NCI-H2081 (cell line): ENCODE measurements around the gene DUSP16.
A peak's percentile ranks its signal among the peaks of the same experiment; 100 is the strongest.

Experiments used
- DNase-seq, 2 experiments: peaks; one replicate each; lab custom pipeline; 2025; lab: John Stamatoyannopoulos, UW

DUSP16 gene

GRCh38 chr12:12442548-12443071 is 120.1 kb downstream of the DUSP16 start:
- DNase-seq, result no peak

DNA sequence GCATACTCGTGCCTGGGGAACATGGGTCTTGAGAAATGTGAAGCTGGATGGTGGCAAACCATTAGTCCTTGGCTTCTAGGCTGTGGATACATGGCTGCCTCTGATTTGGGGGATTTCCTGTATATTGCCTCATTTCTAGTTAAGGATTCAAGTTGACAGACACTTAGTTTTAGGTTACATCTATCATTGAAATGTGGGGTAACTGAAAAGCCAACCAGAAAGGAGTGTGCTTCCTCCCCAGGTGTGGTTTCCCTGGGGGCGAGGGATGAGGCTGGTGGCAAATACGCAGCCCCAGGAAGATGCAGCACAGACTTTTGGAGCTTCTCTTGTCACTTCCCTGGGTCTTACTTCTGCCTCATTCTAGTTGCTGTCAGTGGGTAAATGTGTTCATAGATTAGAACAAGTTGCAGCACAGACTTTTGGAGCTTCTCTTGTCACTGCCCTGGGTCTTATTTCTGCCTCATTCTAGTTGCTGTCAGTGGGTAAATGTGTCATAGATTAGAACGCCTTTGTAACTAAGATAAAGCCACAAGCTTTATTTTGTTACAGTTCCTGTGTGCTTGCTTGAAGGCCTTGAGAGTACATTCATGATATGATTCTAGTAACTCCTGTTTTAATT is 120.7 kb downstream of the DUSP16 start:
- DNase-seq, result no peak

DNA sequence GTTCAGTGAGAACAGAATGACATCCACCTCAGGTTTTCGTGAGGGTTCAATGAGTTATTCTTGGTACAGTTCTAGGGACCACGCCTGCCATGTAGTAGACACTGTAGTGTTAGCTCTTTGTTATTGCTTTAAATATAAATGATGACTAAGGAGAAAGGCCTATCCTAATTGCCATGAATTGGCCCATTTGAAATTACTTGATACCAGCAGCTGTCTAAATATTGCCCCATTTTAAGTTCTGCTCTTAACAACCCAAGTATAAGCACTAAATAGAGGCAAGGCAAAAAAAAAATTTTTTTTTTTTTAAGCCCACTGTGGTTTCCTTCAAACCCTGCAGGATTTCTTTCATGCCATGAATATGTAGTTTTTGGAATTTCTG is 121.2 kb downstream of the DUSP16 start:
- DNase-seq, result peak; percentile 61 to 90

DNA sequence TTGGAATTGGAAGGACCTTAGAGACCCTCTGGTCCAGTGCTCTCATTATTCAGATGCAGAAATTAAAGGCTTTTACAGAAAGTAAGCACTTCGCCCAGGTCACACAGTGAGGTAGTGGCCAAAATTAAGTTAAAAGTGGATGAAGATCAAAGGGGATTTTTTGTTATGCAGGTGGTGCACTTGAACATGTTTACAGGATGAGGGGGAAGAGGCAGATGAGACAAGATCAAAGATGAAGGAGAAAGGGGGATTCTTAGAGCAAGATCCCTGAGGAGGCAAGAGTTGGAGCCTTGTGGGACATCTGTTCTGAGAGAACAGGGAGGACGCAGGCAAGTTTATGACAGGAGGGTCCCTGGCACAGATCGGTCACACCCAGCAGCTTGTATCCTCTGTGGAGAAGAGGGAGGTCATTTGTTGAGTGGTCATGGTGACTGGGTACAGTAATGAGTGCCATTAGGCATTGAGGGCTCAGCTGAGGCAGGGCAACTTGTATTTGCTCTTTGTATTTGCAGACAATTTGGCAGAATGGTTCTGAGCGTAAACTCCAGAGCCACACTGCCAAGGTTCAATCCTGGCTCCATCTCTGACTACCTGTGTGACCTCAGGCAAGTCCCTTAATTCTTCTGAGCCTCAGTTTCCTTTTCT is 121.8 kb downstream of the DUSP16 start:
- peak; percentile 85 to 96 for DNase-seq

DNA sequence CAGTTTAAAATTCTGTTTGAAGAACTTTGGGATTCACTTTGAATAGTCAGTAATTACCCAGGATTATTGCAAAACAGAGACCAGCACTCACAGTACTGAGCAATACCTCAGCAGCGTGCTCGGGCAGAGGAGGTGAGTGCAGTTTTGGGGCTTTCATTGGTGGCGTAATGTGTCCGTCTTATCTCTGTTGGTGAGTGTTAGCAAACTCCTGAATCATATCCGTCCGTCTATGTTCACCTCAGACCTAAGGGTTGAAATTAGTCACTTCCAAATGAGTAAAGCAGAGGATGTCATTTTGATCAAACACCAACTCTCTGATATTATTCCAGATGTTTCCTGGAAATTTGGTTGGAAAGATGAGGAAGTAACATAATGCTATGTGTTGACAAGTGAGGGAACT is 123.0 kb downstream of the DUSP16 start:
- no peak for DNase-seq

DNA sequence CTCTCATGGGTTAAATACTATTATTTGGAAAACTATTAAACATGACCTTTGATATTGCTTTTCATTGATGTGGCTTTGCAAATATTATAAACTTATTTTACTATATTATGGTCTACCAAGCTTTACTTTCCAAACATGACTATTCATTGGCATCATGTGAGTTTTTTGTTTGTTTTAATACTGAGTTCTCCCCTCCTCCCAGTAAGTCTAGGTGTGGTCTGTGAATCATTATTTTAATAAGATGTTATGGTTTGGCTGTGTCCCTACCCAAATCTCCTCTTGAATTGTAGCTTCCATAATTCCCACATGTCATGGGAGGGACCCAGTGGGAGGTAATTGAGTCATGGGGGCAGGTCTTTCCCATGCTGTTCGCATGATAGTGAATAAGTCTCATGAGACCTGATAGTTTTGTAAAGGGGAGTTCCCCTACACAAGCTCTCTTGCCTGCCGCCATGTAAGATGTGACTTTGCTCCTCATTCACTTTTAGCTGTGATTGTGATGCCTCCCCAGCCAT is 125.8 kb downstream of the DUSP16 start:
- DNase-seq, result no peak

- DNase-seq, result no peak
Observed at GRCh38 chr12:12433203-12433731, 129.4 kb downstream of the DUSP16 start.

DNA sequence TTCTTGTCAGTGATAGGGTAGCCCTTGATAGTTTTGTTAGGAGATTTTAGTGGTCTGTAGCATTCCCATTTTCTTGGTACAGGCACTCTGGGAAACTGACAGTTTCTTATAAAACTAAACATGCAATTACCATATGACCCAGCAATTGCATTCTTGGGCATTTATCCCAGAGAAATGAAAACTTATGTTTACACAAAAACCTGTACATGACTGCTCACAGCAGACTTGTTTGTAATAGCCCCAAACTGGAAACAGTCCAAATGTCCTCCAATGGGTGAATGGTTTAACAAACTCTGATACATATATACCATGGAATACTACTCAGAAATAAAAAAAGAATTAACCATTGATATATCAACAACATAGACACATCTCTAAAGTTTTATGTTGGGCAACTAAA is 130.3 kb downstream of the DUSP16 start:
- DNase-seq, result peak; percentile 8 to 83

DNA sequence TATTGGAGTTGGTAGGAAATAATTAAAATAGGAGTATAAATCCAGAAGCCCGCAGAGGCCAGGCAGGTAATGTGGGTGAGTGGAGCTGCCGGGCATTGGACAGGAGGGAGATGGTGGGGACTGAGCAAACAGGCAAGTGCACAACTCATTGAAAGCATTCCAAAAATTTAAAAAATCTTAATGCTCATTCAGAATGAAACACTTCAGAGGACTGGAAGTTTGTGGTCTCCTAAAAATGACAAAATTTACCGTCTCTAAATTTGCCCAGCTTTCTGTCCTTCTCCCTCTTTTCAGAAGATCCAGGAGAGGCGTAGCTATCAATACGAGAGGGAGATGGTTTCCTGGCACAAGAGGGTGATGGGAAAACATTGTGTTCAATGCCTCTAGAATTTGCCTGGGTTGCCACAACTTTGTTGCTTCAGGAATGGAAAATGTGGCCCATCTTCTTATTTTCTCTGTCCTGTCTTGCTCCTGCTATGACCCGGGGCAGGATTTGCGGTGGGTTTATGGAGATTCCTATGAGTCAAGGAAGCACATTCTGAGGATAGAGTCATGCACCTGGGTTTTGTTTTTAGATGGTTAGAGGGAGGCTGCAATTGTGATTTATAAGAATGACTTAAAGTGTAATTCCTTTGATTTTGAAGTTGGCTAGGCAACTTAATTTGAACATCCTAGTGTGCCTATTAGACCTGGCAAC is 133.6 kb downstream of the DUSP16 start:
- no peak for DNase-seq

DNA sequence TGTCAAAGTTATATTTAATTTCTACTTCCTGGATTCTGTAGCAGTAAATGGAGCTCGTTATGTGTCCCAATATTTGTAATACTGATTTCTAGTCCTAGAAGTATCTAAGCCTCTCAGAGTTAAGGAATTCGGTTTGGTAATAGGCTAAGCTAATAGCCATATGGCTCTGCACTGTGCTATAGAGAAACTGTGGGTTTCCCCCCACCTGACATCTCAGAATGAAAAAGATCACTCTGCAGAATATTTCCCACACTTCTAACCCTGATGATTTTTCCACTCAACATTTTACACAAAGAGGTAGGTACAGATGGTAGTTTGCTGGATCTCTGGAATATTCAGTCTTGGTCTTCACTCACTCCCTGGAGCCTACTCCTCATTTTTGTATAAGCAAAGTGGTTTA is 134.6 kb downstream of the DUSP16 start:
- no peak for DNase-seq

GRCh38 chr12:12427568-12427967 is 135.1 kb downstream of the DUSP16 start:
- no peak for DNase-seq

- no peak for DNase-seq
Observed at GRCh38 chr12:12425616-12426015, 137.0 kb downstream of the DUSP16 start.

GRCh38 chr12:12425001-12425400 is 137.7 kb downstream of the DUSP16 start:
- DNase-seq, result no peak
